Suppressor macrophage treated with lipopolysaccharide for 4 hours (primary cell): Measurements from ENCODE around the gene MAN2C1.
"Not testable (repeated sequence)": the region's sequence is repeated elsewhere in the genome, so short reads cannot be mapped to it uniquely, and the experiment has no call there.

ENCODE experiments used
- DNase-seq: peaks from one replicate; pipeline ENCODE4 v3.0.0-alpha.2; 2020

Gene MAN2C1

GRCh38 chr15:75342221-75342620 lies 26.2 kb downstream of the MAN2C1 start:
- DNase-seq, result no peak

- no peak for DNase-seq
Measured at GRCh38 chr15:75339531-75340240, 28.7 kb downstream of the MAN2C1 start.

GRCh38 chr15:75338661-75339240 lies 29.7 kb downstream of the MAN2C1 start:
- DNase-seq, result no peak

GRCh38 chr15:75335705-75336355 lies 32.6 kb downstream of the MAN2C1 start, which contains the start of gene COMMD4:
TSS of gene COMMD4 (plus strand) at chr15:75336063. CDS start at chr15:75336090, 27 bp downstream.
- DNase-seq, result peak; percentile 90

GRCh38 chr15:75335313-75335704 lies 33.1 kb downstream of the MAN2C1 start:
- DNase-seq, result no peak

- DNase-seq, result not testable (repeated sequence)
Measured at GRCh38 chr15:75333654-75334419, 34.6 kb downstream of the MAN2C1 start.

- DNase-seq, result not testable (repeated sequence)
Measured at GRCh38 chr15:75332093-75332492, 36.3 kb downstream of the MAN2C1 start.

GRCh38 chr15:75329571-75329970 lies 38.8 kb downstream of the MAN2C1 start:
- DNase-seq, result no peak

GRCh38 chr15:75328493-75329314 lies 39.7 kb downstream of the MAN2C1 start:
- DNase-seq, result no peak

GRCh38 chr15:75327491-75327890 lies 40.9 kb downstream of the MAN2C1 start:
- no peak for DNase-seq

- no peak for DNase-seq
Measured at GRCh38 chr15:75327005-75327404, 41.4 kb downstream of the MAN2C1 start.

- DNase-seq, result no peak
Measured at GRCh38 chr15:75325922-75326321, 42.5 kb downstream of the MAN2C1 start.

- no peak for DNase-seq
Measured at GRCh38 chr15:75321711-75322110, 46.7 kb downstream of the MAN2C1 start.

- not testable (repeated sequence) for DNase-seq
Measured at GRCh38 chr15:75319231-75319897, 49.0 kb downstream of the MAN2C1 start.

- DNase-seq, result no peak
Measured at GRCh38 chr15:75314552-75315290, 53.7 kb downstream of the MAN2C1 start.

GRCh38 chr15:75313116-75313845 lies 55.1 kb downstream of the MAN2C1 start:
- no peak for DNase-seq

GRCh38 chr15:75312548-75312947 lies 55.9 kb downstream of the MAN2C1 start:
- not testable (repeated sequence) for DNase-seq

GRCh38 chr15:75309711-75310110 lies 58.7 kb downstream of the MAN2C1 start:
- DNase-seq, result no peak

GRCh38 chr15:75307778-75308390 lies 60.5 kb downstream of the MAN2C1 start:
- peak; percentile 2 for DNase-seq

- no peak for DNase-seq
Measured at GRCh38 chr15:75306188-75306587, 62.2 kb downstream of the MAN2C1 start.
